Frontal cortex (tissue), 4 donors: ENCODE measurements around the gene DUSP2. TPM values are rescaled to one million over a fixed set of nuclear protein-coding genes. Genes with fewer than 3 reads are reported as not detected.

Experiments used
- DNase-seq, 2 donors: peaks; one replicate each; pipeline ENCODE4 v3.0.0; 2012; ENCODE audit warnings: low spot score in 2 of 2
- FAIRE-seq: peaks from 2 replicates; lab custom pipeline; 2012; peaks lifted over from hg19 to GRCh38; lab: Jason Lieb, UNC
- total RNA-seq: library from RNA; depleted of rRNA; stranded (reverse); fragments of >200 nt; gene quantifications from one replicate; pipeline ENCODE4 v1.2.3, GENCODE V29; 2014
- donor health status: control.
- donor health status: control.
- donor health status: control.

DUSP2 gene
- total RNA-seq, 1 donor from 2014 or later: 4.5 TPM

- no peak for DNase-seq
- FAIRE-seq: no peak
These were observed 26.4 kb downstream of the DUSP2 start for GRCh38 chr2:96118698-96119388.

- DNase-seq (no peak), FAIRE-seq (no peak)
These were observed 27.3 kb downstream of the DUSP2 start for GRCh38 chr2:96117701-96118588.

GRCh38 chr2:96116879-96117533 is 28.2 kb downstream of the DUSP2 start:
- peak; percentile 91 to 95 for DNase-seq

GRCh38 chr2:96116424-96116878 is 28.8 kb downstream of the DUSP2 start, which contains the start of gene ADRA2B:
Gene ADRA2B, minus strand, starts transcription at chr2:96116571. Its CDS starts 422 bp downstream, at chr2:96116149.
- FAIRE-seq (no peak), DNase-seq (peak; percentile 76)

More at GRCh38 chr2:96116879-96117533, 28.2 kb downstream of the DUSP2 start:
- FAIRE-seq: no peak

- FAIRE-seq (no peak), DNase-seq (no peak)
These were observed 29.4 kb downstream of the DUSP2 start for GRCh38 chr2:96115631-96116423.

- DNase-seq (no peak), FAIRE-seq (no peak)
These were observed 30.2 kb downstream of the DUSP2 start for GRCh38 chr2:96114903-96115581.

GRCh38 chr2:96114546-96114902 is 30.7 kb downstream of the DUSP2 start:
- no peak for FAIRE-seq
- DNase-seq: no peak

GRCh38 chr2:96113951-96114350 is 31.3 kb downstream of the DUSP2 start:
- FAIRE-seq (no peak), DNase-seq (no peak)

- DNase-seq (no peak), FAIRE-seq (no peak)
These were observed 31.9 kb downstream of the DUSP2 start for GRCh38 chr2:96113367-96113677.

GRCh38 chr2:96112501-96113366 is 32.5 kb downstream of the DUSP2 start:
- DNase-seq (no peak), FAIRE-seq (no peak)

- no peak for DNase-seq
- no peak for FAIRE-seq
These were observed 33.3 kb downstream of the DUSP2 start for GRCh38 chr2:96111823-96112500.

- DNase-seq (no peak), FAIRE-seq (no peak)
These were observed 34.0 kb downstream of the DUSP2 start for GRCh38 chr2:96111257-96111640.

- FAIRE-seq (no peak), DNase-seq (no peak)
These were observed 34.5 kb downstream of the DUSP2 start for GRCh38 chr2:96110621-96111256.

GRCh38 chr2:96109931-96110511 is 35.2 kb downstream of the DUSP2 start:
- DNase-seq (no peak), FAIRE-seq (no peak)

- FAIRE-seq (no peak), DNase-seq (no peak)
These were observed 35.9 kb downstream of the DUSP2 start for GRCh38 chr2:96109361-96109680.

- no peak for FAIRE-seq
- no peak for DNase-seq
These were observed 36.5 kb downstream of the DUSP2 start for GRCh38 chr2:96108541-96109360.
